DMS79 (cell line): ENCODE measurements around the gene NEK5.
"Not testable (repeated sequence)": the region's sequence is repeated elsewhere in the genome, so short reads cannot be mapped to it uniquely, and the experiment has no call there.

Source experiments
- DNase-seq: peaks from one replicate; lab custom pipeline; 2025; lab: John Stamatoyannopoulos, UW

NEK5 gene

GRCh38 chr13:52070929-52071523, 57.8 kb downstream of the NEK5 start:
- no peak for DNase-seq

GRCh38 chr13:52067237-52067636, 61.6 kb downstream of the NEK5 start:
- DNase-seq, result no peak

- no peak for DNase-seq
Observed at GRCh38 chr13:52061587-52061986, 67.3 kb downstream of the NEK5 start.

- not testable (repeated sequence) for DNase-seq
Observed at GRCh38 chr13:52061064-52061463, 67.8 kb downstream of the NEK5 start.

GRCh38 chr13:52053460-52053859, 75.4 kb downstream of the NEK5 start:
- no peak for DNase-seq

GRCh38 chr13:52051400-52051799, 77.5 kb downstream of the NEK5 start:
- DNase-seq, result no peak

GRCh38 chr13:52048516-52048915, 80.4 kb downstream of the NEK5 start:
- no peak for DNase-seq

GRCh38 chr13:52047463-52047862, 81.4 kb downstream of the NEK5 start:
- no peak for DNase-seq

GRCh38 chr13:52043675-52044074, 85.2 kb downstream of the NEK5 start:
- no peak for DNase-seq

- DNase-seq, result no peak
Observed at GRCh38 chr13:52036037-52036436, 92.8 kb downstream of the NEK5 start.

- no peak for DNase-seq
Observed at GRCh38 chr13:52034616-52035226, 94.2 kb downstream of the NEK5 start.

GRCh38 chr13:52033039-52033438, 95.8 kb downstream of the NEK5 start:
- DNase-seq, result no peak

GRCh38 chr13:52030401-52030800, 98.5 kb downstream of the NEK5 start:
- DNase-seq, result not testable (repeated sequence)

- no peak for DNase-seq
Observed at GRCh38 chr13:52029569-52029968, 99.3 kb downstream of the NEK5 start.

- DNase-seq, result no peak
Observed at GRCh38 chr13:52027832-52028231, 101.0 kb downstream of the NEK5 start.

GRCh38 chr13:52026246-52026626, 102.6 kb downstream of the NEK5 start:
- no peak for DNase-seq

- no peak for DNase-seq
Observed at GRCh38 chr13:52025475-52026245, 103.2 kb downstream of the NEK5 start.

GRCh38 chr13:52024481-52024880, 104.4 kb downstream of the NEK5 start, which contains the start of gene UTP14C:
Gene UTP14C (plus strand): TSS chr13:52024691. CDS start chr13:52028805, 4,114 bp downstream.
- no peak for DNase-seq

GRCh38 chr13:52022356-52022755, 106.5 kb downstream of the NEK5 start:
- DNase-seq, result no peak

GRCh38 chr13:52020191-52020590, 108.7 kb downstream of the NEK5 start:
- DNase-seq, result no peak

GRCh38 chr13:52016296-52016695, 112.6 kb downstream of the NEK5 start:
- no peak for DNase-seq

GRCh38 chr13:52012512-52012836, 116.4 kb downstream of the NEK5 start:
- peak; percentile 27 for DNase-seq
